Kidney epithelial cell (primary cell): Measurements from ENCODE around the gene DPH5. TPM values are rescaled to one million over a fixed set of nuclear protein-coding genes. Genes with fewer than 3 reads are reported as not detected.

ENCODE experiments used
- DNase-seq: peaks from one replicate; pipeline ENCODE4 v3.0.0-alpha.2; 2010; ENCODE audit warnings: low read depth
- H3K27me3 ChIP-seq: 2 replicates; pipeline ENCODE4 v1.6.0; 2011; ENCODE audit warnings: low read length; ENCODE audit not compliant: control insufficient read depth, insufficient read depth
- H3K36me3 ChIP-seq: 2 replicates; pipeline ENCODE4 v1.5.1; 2011; ENCODE audit warnings: low read length; ENCODE audit not compliant: control insufficient read depth, insufficient read depth
- H3K4me3 ChIP-seq: 2 replicates; pipeline ENCODE4 v1.5.1; 2011; ENCODE audit warnings: low read depth, mild to moderate bottlenecking, control low read depth, low read length
- total RNA-seq: library from RNA; depleted of rRNA; stranded (reverse); fragments of >200 nt; gene quantifications from 2 replicates; pipeline ENCODE4 v1.2.3, GENCODE V29; 2015
- TF ChIP-seq, protein P1 (sequence below): IDR thresholded peaks from 2 replicates; pipeline ENCODE4 v1.5.1; 2011; ENCODE audit warnings: mild to moderate bottlenecking, moderate library complexity, low read length, control low read depth, inconsistent platforms; ENCODE audit not compliant: insufficient read depth, poor library complexity, severe bottlenecking

The DPH5 gene
- total RNA-seq, 1 donor from 2014 or later = 34.5 TPM

DNA sequence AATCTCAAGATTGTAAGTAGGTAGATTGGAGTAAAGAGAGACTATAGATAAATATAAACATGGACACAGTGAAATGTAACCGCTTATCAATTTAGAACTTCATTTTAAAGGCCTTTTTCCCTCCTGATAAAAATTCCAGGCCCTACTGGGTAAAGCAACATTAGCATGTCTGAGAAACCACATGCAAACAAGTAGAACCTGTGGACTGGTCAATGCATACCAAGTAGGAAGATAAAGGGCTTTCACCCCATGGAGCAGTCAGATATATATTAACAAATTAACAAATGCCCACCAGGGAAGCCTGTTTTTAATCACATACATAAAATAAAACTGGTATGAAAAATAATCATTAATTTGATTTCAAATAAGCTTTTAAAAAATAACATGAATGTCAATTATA lies 8.1 kb downstream of the DPH5 start:
- no peak overlapping the region for H3K4me3 ChIP-seq
- no peak for DNase-seq
- TF ChIP-seq, protein P1, sequence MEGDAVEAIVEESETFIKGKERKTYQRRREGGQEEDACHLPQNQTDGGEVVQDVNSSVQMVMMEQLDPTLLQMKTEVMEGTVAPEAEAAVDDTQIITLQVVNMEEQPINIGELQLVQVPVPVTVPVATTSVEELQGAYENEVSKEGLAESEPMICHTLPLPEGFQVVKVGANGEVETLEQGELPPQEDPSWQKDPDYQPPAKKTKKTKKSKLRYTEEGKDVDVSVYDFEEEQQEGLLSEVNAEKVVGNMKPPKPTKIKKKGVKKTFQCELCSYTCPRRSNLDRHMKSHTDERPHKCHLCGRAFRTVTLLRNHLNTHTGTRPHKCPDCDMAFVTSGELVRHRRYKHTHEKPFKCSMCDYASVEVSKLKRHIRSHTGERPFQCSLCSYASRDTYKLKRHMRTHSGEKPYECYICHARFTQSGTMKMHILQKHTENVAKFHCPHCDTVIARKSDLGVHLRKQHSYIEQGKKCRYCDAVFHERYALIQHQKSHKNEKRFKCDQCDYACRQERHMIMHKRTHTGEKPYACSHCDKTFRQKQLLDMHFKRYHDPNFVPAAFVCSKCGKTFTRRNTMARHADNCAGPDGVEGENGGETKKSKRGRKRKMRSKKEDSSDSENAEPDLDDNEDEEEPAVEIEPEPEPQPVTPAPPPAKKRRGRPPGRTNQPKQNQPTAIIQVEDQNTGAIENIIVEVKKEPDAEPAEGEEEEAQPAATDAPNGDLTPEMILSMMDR = no peak
- no peaks in the 10 kb centered on the region for H3K36me3 ChIP-seq
- H3K27me3 ChIP-seq = no peaks in the 10 kb centered on the region

DNA sequence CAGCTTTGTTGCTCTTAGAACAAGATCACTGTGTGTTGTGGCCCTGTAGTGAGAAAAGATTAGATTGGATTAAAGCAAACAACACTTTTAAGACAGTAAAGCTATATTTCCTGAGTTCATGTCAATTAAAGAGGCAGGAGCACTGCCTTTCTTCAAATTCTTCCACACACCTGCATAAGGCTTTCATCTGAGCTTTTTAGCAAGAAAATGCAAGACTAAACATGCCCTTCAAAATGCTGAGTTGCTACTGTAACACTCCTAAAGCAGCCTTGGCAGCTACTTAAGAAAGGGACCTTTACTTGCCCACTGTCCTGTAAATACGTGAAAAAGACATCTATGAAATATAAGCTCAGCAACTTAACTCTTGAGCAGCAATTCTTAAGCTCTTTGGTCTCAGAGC lies 11.8 kb downstream of the DPH5 start:
- no peak overlapping the region for H3K4me3 ChIP-seq
- no peaks in the 10 kb centered on the region for H3K36me3 ChIP-seq
- TF ChIP-seq, protein P1 = no peak
- no peak for DNase-seq
- no peaks in the 10 kb centered on the region for H3K27me3 ChIP-seq

DNA sequence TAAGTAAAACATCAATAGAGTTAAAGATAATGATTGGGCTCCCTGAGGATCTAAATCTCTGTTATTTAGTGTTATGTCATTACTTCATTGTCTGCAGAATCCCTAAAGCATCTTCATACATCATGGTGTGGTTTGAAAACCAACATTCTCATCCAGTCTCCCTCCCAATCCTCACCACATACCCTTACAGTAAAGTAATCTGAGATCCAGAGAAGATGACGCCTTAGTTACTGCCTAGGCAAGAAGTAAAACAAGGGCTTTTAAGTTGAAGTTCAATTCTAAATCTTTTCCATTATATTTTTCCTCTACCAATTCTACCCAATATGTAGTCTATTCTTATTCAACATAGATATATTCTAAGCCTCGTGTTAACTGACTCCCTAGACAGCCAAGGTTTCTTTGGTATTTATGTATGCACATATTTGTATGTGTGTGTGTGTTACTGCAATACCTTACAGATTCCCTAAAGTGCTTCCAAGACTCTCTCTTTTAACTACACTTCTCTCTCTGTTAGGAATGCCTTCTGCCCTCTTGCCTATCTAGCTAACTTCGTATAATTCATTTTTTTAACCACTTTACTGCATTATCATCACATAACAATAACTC lies 17.3 kb downstream of the DPH5 start:
- DNase-seq = no peak
- Histone ChIP-seq H3K4me3 (no peak overlapping the region), H3K36me3 (no peaks in the 10 kb centered on the region), H3K27me3 (no peaks in the 10 kb centered on the region)
- TF ChIP-seq, protein P1 = no peak

DNA sequence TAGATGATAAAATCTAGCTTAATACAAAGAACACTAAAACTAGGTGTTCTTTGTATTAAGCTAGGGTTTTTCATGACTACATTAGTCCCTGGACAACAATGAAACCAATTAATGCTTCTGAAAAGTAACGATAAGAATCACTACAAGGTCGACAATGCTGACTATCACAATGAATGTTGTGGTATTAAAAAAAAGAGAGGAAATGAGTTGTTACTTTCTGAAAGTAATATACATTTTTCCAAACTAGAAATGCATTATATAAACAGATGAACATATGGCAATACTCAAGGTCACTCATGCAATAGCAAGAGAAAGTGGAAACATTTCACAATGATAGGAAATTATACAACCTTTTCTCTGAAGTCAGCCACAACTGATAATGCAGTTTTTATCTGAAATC lies 19.0 kb downstream of the DPH5 start:
- no peak overlapping the region for H3K4me3 ChIP-seq
- no peaks in the 10 kb centered on the region for H3K27me3 ChIP-seq
- H3K36me3 ChIP-seq = no peaks in the 10 kb centered on the region
- TF ChIP-seq, protein P1 = no peak
- no peak for DNase-seq

DNA sequence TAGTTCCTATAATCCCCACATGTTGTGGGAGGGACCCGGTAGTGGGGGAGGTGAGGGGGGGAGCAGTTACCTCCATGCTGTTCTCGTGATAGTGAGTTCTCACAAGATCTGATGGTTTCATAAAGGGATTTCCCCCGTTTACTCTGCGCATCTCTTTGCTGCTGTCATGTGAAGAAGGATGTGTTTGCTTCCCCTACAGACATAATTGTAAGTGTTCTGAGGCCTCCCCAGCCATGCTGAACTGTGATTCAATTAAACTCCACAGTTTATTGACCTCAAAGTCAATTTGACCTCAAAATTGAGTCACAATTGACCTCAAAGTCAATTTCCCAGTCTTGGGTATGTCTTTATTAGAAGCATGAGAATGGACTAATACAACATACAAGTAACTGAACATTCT lies 19.7 kb downstream of the DPH5 start:
- no peaks in the 10 kb centered on the region for H3K27me3 ChIP-seq
- DNase-seq = no peak
- H3K36me3 ChIP-seq = no peaks in the 10 kb centered on the region
- H3K4me3 ChIP-seq = no peak overlapping the region
- TF ChIP-seq, protein P1 = no peak

DNA sequence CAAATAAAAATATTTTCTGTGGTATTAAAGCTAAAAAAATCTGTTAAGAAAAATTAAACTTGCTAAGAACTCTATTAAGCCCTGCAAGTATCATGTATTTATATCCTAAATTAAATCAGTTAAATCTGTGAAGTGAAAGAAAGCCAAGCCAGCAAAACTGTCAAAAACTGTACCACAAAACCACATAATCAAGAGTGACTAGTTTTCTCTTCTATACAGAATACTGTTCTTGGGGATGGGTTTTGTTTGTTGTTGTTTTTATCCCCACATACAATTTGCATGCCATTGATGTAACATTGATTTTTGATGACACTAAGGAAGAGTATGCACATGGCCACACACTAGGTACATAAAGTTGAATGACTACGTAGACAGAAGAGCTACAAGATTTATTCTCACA lies 20.4 kb downstream of the DPH5 start:
- Histone ChIP-seq H3K36me3 (no peaks in the 10 kb centered on the region), H3K4me3 (no peak overlapping the region), H3K27me3 (no peaks in the 10 kb centered on the region)
- TF ChIP-seq, protein P1 = no peak
- no peak for DNase-seq
